Measurements from ENCODE around the gene SLC34A2. TPM values are rescaled to one million over a fixed set of nuclear protein-coding genes. Genes with fewer than 3 reads are reported as not detected.

The SLC34A2 gene
- total RNA-seq, 1 experiment from 2014 or later: 1.7 TPM

DNA sequence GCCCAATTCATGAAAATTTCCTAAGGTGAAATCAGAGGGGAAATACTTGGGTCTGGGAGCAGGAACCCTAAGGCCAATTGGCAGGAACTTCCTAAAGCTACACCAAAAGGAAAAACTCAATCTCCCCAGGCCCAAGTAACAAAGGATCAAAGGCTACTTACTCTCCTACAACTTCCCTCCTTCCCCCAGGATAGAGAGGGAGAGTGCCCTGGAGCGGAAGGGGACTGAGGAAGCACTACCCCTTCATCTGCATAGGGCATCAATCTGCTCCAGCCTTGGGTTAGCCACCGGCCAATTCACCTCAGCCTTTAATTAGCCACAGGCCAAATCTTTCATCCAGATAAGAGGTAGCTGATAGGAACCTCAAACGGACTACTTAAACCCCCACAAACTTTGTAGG is 55.0 kb downstream of the SLC34A2 start (continued):
- TF ChIP-seq, protein P1, sequence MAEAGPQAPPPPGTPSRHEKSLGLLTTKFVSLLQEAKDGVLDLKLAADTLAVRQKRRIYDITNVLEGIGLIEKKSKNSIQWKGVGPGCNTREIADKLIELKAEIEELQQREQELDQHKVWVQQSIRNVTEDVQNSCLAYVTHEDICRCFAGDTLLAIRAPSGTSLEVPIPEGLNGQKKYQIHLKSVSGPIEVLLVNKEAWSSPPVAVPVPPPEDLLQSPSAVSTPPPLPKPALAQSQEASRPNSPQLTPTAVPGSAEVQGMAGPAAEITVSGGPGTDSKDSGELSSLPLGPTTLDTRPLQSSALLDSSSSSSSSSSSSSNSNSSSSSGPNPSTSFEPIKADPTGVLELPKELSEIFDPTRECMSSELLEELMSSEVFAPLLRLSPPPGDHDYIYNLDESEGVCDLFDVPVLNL (CRISPR knock-in tag; IDR thresholded peaks at IDR 0.05; ENCODE audit: borderline replicate concordance, low read depth): no peak

DNA sequence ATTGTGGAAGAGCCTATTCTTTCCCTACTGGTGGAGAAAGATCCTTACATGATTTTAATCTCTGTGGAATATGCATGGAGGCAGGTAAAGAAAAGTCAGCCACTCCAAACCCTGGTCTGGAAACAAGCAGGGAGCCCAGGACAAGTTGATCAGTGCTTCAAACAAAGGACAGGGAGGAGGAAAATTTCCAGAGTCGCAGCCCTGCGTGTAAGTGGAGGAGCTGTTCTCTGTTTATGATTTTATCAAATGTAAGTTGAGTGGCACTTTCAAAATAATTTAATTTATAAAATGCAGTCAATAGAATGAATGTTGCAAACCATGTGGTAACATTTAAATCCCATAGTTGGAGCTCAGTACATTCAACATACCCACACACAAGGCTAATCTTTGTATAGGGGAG is 57.0 kb downstream of the SLC34A2 start:
- TF ChIP-seq, protein P2, sequence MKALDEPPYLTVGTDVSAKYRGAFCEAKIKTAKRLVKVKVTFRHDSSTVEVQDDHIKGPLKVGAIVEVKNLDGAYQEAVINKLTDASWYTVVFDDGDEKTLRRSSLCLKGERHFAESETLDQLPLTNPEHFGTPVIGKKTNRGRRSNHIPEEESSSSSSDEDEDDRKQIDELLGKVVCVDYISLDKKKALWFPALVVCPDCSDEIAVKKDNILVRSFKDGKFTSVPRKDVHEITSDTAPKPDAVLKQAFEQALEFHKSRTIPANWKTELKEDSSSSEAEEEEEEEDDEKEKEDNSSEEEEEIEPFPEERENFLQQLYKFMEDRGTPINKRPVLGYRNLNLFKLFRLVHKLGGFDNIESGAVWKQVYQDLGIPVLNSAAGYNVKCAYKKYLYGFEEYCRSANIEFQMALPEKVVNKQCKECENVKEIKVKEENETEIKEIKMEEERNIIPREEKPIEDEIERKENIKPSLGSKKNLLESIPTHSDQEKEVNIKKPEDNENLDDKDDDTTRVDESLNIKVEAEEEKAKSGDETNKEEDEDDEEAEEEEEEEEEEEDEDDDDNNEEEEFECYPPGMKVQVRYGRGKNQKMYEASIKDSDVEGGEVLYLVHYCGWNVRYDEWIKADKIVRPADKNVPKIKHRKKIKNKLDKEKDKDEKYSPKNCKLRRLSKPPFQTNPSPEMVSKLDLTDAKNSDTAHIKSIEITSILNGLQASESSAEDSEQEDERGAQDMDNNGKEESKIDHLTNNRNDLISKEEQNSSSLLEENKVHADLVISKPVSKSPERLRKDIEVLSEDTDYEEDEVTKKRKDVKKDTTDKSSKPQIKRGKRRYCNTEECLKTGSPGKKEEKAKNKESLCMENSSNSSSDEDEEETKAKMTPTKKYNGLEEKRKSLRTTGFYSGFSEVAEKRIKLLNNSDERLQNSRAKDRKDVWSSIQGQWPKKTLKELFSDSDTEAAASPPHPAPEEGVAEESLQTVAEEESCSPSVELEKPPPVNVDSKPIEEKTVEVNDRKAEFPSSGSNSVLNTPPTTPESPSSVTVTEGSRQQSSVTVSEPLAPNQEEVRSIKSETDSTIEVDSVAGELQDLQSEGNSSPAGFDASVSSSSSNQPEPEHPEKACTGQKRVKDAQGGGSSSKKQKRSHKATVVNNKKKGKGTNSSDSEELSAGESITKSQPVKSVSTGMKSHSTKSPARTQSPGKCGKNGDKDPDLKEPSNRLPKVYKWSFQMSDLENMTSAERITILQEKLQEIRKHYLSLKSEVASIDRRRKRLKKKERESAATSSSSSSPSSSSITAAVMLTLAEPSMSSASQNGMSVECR (CRISPR knock-in tag; IDR thresholded peaks at IDR 0.05; ENCODE audit: borderline replicate concordance): no peak
- no peak for TF ChIP-seq PRRX2 (CRISPR knock-in tag; IDR thresholded peaks at IDR 0.05)
- TF ChIP-seq, protein P3, sequence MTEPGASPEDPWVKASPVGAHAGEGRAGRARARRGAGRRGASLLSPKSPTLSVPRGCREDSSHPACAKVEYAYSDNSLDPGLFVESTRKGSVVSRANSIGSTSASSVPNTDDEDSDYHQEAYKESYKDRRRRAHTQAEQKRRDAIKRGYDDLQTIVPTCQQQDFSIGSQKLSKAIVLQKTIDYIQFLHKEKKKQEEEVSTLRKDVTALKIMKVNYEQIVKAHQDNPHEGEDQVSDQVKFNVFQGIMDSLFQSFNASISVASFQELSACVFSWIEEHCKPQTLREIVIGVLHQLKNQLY (CRISPR knock-in tag; IDR thresholded peaks at IDR 0.05): no peak
- no peak for TF ChIP-seq ZNF416 (CRISPR knock-in tag; IDR thresholded peaks at IDR 0.05)
- TF ChIP-seq, protein P4, sequence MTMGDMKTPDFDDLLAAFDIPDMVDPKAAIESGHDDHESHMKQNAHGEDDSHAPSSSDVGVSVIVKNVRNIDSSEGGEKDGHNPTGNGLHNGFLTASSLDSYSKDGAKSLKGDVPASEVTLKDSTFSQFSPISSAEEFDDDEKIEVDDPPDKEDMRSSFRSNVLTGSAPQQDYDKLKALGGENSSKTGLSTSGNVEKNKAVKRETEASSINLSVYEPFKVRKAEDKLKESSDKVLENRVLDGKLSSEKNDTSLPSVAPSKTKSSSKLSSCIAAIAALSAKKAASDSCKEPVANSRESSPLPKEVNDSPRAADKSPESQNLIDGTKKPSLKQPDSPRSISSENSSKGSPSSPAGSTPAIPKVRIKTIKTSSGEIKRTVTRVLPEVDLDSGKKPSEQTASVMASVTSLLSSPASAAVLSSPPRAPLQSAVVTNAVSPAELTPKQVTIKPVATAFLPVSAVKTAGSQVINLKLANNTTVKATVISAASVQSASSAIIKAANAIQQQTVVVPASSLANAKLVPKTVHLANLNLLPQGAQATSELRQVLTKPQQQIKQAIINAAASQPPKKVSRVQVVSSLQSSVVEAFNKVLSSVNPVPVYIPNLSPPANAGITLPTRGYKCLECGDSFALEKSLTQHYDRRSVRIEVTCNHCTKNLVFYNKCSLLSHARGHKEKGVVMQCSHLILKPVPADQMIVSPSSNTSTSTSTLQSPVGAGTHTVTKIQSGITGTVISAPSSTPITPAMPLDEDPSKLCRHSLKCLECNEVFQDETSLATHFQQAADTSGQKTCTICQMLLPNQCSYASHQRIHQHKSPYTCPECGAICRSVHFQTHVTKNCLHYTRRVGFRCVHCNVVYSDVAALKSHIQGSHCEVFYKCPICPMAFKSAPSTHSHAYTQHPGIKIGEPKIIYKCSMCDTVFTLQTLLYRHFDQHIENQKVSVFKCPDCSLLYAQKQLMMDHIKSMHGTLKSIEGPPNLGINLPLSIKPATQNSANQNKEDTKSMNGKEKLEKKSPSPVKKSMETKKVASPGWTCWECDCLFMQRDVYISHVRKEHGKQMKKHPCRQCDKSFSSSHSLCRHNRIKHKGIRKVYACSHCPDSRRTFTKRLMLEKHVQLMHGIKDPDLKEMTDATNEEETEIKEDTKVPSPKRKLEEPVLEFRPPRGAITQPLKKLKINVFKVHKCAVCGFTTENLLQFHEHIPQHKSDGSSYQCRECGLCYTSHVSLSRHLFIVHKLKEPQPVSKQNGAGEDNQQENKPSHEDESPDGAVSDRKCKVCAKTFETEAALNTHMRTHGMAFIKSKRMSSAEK (CRISPR knock-in tag; IDR thresholded peaks at IDR 0.05; ENCODE audit: borderline replicate concordance): no peak
- TF ChIP-seq, protein P5, sequence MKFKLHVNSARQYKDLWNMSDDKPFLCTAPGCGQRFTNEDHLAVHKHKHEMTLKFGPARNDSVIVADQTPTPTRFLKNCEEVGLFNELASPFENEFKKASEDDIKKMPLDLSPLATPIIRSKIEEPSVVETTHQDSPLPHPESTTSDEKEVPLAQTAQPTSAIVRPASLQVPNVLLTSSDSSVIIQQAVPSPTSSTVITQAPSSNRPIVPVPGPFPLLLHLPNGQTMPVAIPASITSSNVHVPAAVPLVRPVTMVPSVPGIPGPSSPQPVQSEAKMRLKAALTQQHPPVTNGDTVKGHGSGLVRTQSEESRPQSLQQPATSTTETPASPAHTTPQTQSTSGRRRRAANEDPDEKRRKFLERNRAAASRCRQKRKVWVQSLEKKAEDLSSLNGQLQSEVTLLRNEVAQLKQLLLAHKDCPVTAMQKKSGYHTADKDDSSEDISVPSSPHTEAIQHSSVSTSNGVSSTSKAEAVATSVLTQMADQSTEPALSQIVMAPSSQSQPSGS (CRISPR knock-in tag; IDR thresholded peaks at IDR 0.05; ENCODE audit: borderline replicate concordance, low read depth): no peak
- TF ChIP-seq CREM (CRISPR knock-in tag; IDR thresholded peaks at IDR 0.05): no peak
- no peak for TF ChIP-seq MYBL2 (CRISPR knock-in tag; IDR thresholded peaks at IDR 0.05)
- TF ChIP-seq, protein P6, sequence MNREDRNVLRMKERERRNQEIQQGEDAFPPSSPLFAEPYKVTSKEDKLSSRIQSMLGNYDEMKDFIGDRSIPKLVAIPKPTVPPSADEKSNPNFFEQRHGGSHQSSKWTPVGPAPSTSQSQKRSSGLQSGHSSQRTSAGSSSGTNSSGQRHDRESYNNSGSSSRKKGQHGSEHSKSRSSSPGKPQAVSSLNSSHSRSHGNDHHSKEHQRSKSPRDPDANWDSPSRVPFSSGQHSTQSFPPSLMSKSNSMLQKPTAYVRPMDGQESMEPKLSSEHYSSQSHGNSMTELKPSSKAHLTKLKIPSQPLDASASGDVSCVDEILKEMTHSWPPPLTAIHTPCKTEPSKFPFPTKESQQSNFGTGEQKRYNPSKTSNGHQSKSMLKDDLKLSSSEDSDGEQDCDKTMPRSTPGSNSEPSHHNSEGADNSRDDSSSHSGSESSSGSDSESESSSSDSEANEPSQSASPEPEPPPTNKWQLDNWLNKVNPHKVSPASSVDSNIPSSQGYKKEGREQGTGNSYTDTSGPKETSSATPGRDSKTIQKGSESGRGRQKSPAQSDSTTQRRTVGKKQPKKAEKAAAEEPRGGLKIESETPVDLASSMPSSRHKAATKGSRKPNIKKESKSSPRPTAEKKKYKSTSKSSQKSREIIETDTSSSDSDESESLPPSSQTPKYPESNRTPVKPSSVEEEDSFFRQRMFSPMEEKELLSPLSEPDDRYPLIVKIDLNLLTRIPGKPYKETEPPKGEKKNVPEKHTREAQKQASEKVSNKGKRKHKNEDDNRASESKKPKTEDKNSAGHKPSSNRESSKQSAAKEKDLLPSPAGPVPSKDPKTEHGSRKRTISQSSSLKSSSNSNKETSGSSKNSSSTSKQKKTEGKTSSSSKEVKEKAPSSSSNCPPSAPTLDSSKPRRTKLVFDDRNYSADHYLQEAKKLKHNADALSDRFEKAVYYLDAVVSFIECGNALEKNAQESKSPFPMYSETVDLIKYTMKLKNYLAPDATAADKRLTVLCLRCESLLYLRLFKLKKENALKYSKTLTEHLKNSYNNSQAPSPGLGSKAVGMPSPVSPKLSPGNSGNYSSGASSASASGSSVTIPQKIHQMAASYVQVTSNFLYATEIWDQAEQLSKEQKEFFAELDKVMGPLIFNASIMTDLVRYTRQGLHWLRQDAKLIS (CRISPR knock-in tag; IDR thresholded peaks at IDR 0.05; ENCODE audit: borderline replicate concordance): no peak
- no peak for TF ChIP-seq TP53 (CRISPR knock-in tag; IDR thresholded peaks at IDR 0.05)
- TF ChIP-seq, protein P7, sequence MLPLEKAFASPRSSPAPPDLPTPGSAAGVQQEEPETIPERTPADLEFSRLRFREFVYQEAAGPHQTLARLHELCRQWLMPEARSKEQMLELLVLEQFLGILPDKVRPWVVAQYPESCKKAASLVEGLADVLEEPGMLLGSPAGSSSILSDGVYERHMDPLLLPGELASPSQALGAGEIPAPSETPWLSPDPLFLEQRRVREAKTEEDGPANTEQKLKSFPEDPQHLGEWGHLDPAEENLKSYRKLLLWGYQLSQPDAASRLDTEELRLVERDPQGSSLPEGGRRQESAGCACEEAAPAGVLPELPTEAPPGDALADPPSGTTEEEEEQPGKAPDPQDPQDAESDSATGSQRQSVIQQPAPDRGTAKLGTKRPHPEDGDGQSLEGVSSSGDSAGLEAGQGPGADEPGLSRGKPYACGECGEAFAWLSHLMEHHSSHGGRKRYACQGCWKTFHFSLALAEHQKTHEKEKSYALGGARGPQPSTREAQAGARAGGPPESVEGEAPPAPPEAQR (CRISPR knock-in tag; IDR thresholded peaks at IDR 0.05): no peak
- TF ChIP-seq, protein P8, sequence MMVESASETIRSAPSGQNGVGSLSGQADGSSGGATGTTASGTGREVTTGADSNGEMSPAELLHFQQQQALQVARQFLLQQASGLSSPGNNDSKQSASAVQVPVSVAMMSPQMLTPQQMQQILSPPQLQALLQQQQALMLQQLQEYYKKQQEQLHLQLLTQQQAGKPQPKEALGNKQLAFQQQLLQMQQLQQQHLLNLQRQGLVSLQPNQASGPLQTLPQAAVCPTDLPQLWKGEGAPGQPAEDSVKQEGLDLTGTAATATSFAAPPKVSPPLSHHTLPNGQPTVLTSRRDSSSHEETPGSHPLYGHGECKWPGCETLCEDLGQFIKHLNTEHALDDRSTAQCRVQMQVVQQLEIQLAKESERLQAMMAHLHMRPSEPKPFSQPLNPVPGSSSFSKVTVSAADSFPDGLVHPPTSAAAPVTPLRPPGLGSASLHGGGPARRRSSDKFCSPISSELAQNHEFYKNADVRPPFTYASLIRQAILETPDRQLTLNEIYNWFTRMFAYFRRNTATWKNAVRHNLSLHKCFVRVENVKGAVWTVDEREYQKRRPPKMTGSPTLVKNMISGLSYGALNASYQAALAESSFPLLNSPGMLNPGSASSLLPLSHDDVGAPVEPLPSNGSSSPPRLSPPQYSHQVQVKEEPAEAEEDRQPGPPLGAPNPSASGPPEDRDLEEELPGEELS (CRISPR knock-in tag; IDR thresholded peaks at IDR 0.05): no peak
- TF ChIP-seq ELF4 (CRISPR knock-in tag; IDR thresholded peaks at IDR 0.05; ENCODE audit: low read depth): no peak
- DNase-seq (ENCODE audit: low spot score) (no peak), ATAC-seq (no peak)
- POLR2A ChIA-PET: no interaction called here
- no peak overlapping the region for H3K27ac Mint-ChIP-seq
- no peak overlapping the region for H3K4me3 Mint-ChIP-seq
- no peaks in the 10 kb centered on the region for H3K4me1 Mint-ChIP-seq
- CTCF ChIA-PET: interaction anchor here (0.6 to 1.9 kb wide), 5 partner anchors 182 to 281 kb away, joined by 3 to 7 read pairs (median 4); no protein-coding TSS in a partner anchor
- no peaks in the 10 kb centered on the region for H3K27me3 Mint-ChIP-seq (ENCODE audit: low read depth)
- H3K36me3 Mint-ChIP-seq: peaks cover 8% of the 10 kb centered on the region
- peaks cover 11% of the 10 kb centered on the region for H3K9me3 Mint-ChIP-seq

Measured in WTC11 (cell line).